HepG2 (cell line): ENCODE data around the gene CCM2. TPM values are rescaled to one million over a fixed set of nuclear protein-coding genes. Genes with fewer than 3 reads are reported as not detected.
A peak's percentile ranks its signal among the peaks of the same experiment; 100 is the strongest.

Source experiments
- CEBPZ ChIP-seq: IDR thresholded peaks from 2 replicates; pipeline ENCODE4 v1.6.1; 2012; ENCODE audit warnings: low read length, improper control_type of control experiment
- ETS1 ChIP-seq: sonication (generic); formaldehyde crosslinking; IDR thresholded peaks from 2 replicates; pipeline ENCODE4 v1.4.0; 2020; ENCODE audit warnings: missing genetic modification reagents
- FOXJ3 ChIP-seq: sonication (generic); formaldehyde crosslinking; IDR thresholded peaks from 2 replicates; pipeline ENCODE4 v1.4.0; 2020; ENCODE audit warnings: missing genetic modification reagents, mild to moderate bottlenecking, borderline replicate concordance
- GRHL1 ChIP-seq: sonication (generic); formaldehyde crosslinking; conservative IDR thresholded peaks from 2 replicates; pipeline ENCODE4 v1.8.0; 2022; ENCODE audit warnings: missing genetic modification reagents
- HCFC1 ChIP-seq: fragments of 150-350 bp; IDR thresholded peaks from 2 replicates; pipeline ENCODE4 v1.6.1; 2014; ENCODE audit warnings: low read depth, low read length
- HNF4A ChIP-seq: sonication (generic); formaldehyde crosslinking; IDR thresholded peaks from 2 replicates; pipeline ENCODE4 v1.4.0; 2020; ENCODE audit warnings: missing genetic modification reagents
- NFE2L2 ChIP-seq: fragments of 150-350 bp; IDR thresholded peaks from 2 replicates; pipeline ENCODE4 v1.6.1; 2014; ENCODE audit warnings: low read length
- NFIB ChIP-seq: sonication (generic); formaldehyde crosslinking; IDR thresholded peaks from 2 replicates; pipeline ENCODE4 v1.9.0; 2021; ENCODE audit warnings: missing genetic modification reagents, mild to moderate bottlenecking, borderline replicate concordance
- NPAS2 ChIP-seq: sonication (generic); formaldehyde crosslinking; IDR thresholded peaks from 2 replicates; pipeline ENCODE4 v1.8.0; 2022; ENCODE audit warnings: mild to moderate bottlenecking, missing genetic modification reagents, borderline replicate concordance
- PATZ1 ChIP-seq: sonication (generic); formaldehyde crosslinking; IDR thresholded peaks from 2 replicates; pipeline ENCODE4 v1.4.0; 2020; ENCODE audit warnings: missing genetic modification reagents
- RARG ChIP-seq: sonication (generic); formaldehyde crosslinking; IDR thresholded peaks from 2 replicates; pipeline ENCODE4 v1.4.0; 2020; ENCODE audit warnings: low read depth, mild to moderate bottlenecking, missing genetic modification reagents
- SP140L ChIP-seq: sonication (generic); formaldehyde crosslinking; IDR thresholded peaks from 2 replicates; pipeline ENCODE4 v1.4.0; 2020; ENCODE audit warnings: missing genetic modification reagents, borderline replicate concordance
- ZBTB42 ChIP-seq: sonication (generic); formaldehyde crosslinking; IDR thresholded peaks from 2 replicates; pipeline ENCODE4 v1.5.0; 2020; ENCODE audit warnings: mild to moderate bottlenecking, missing genetic modification reagents
- ZC3H4 ChIP-seq: sonication (generic); formaldehyde crosslinking; IDR thresholded peaks from 2 replicates; pipeline ENCODE4 v1.4.0; 2020; ENCODE audit warnings: missing genetic modification reagents, borderline replicate concordance
- ZFP36L1 ChIP-seq: sonication (generic); formaldehyde crosslinking; IDR thresholded peaks from 2 replicates; pipeline ENCODE4 v1.8.0; 2022; ENCODE audit warnings: mild to moderate bottlenecking, missing genetic modification reagents, moderate library complexity
- ZNF235 ChIP-seq: sonication (generic); formaldehyde crosslinking; IDR thresholded peaks from 2 replicates; pipeline ENCODE4 v1.8.1; 2023; ENCODE audit warnings: mild to moderate bottlenecking, missing genetic modification reagents, borderline replicate concordance
- ZNF678 ChIP-seq: sonication (generic); formaldehyde crosslinking; IDR thresholded peaks from 2 replicates; pipeline ENCODE4 v1.4.0; 2020; ENCODE audit warnings: mild to moderate bottlenecking, missing genetic modification reagents
- ZNF773 ChIP-seq: sonication (generic); formaldehyde crosslinking; IDR thresholded peaks from 2 replicates; pipeline ENCODE4 v1.4.0; 2020; ENCODE audit warnings: missing genetic modification reagents, borderline replicate concordance
- ZNF780A ChIP-seq: sonication (generic); formaldehyde crosslinking; IDR thresholded peaks from 2 replicates; pipeline ENCODE4 v1.8.0; 2022; ENCODE audit warnings: mild to moderate bottlenecking, missing genetic modification reagents, moderate library complexity
- ZNF883 ChIP-seq: sonication (generic); formaldehyde crosslinking; IDR thresholded peaks from 2 replicates; pipeline ENCODE4 v1.5.1; 2020; ENCODE audit warnings: mild to moderate bottlenecking, missing genetic modification reagents; ENCODE audit errors: not compliant biosample characterization
- polyA plus RNA-seq, 8 experiments: library from polyadenylated mRNA; depleted of rRNA in 3 of 8; stranded (reverse) in 7 of 8; unstranded in 1 of 8; fragments of >200 nt; fragmentation: Illumina TruSeq in 4 of 8; extraction: Trizol in 4 of 8; gene quantifications; 2 replicates each; pipeline versions ENCODE4 v1.2.1 to v1.2.3, GENCODE V29; 2011 to 2016; ENCODE audit warnings: low read depth in 4 of 8, missing spikeins in 1 of 8, mixed read lengths in 1 of 8; ENCODE audit not compliant: insufficient read depth in 1 of 8
- total RNA-seq, 5 experiments: library from RNA; depleted of rRNA; stranded (reverse); fragments of >200 nt; fragmentation: Illumina TruSeq; extraction: Trizol; gene quantifications; 2 replicates each; pipeline ENCODE4 v1.2.3, GENCODE V29; 2016; ENCODE audit warnings: low read depth in 1 of 5

CCM2 gene
- total and polyA plus RNA-seq, 2 of the 13 experiments (the other 11 are each of a cell fraction or from before 2014, with no cell fraction given), result 13.7 to 15.8 TPM

- no peak for TF ChIP-seq CEBPZ
- no peak for TF ChIP-seq NFE2L2
- TF ChIP-seq HCFC1, result peak; percentile 67; the same call in 1 of the 2 replicates
- no peak for TF ChIP-seq NPAS2 (CRISPR knock-in tag)
- TF ChIP-seq ZNF678, result peak; percentile 79; the same call in 1 of the 2 replicates
- TF ChIP-seq ZBTB42 (CRISPR knock-in tag), result peak; percentile 94; the same call in 1 of the 2 replicates
- no peak; the same call in 1 of the 2 replicates for TF ChIP-seq SP140L (CRISPR knock-in tag)
- TF ChIP-seq HNF4A, result peak; percentile 28; the same call in 1 of the 2 replicates
- TF ChIP-seq ZNF780A (CRISPR knock-in tag), result peak; percentile 77; the same call in 1 of the 2 replicates
- no peak for TF ChIP-seq GRHL1 (CRISPR knock-in tag)
- no peak; the same call in 1 of the 2 replicates for TF ChIP-seq ZNF773
- TF ChIP-seq PATZ1 (CRISPR knock-in tag), result peak; percentile 38
- TF ChIP-seq ZFP36L1, result no peak
- peak; percentile 85 for TF ChIP-seq ZNF883 (CRISPR knock-in tag)
- peak; percentile 51; the same call in 1 of the 2 replicates for TF ChIP-seq ETS1 (CRISPR knock-in tag)
- TF ChIP-seq NFIB (CRISPR knock-in tag), result no peak
- 0 out of 2 replicates have a peak, but pooled peaks have one; percentile 44 for TF ChIP-seq ZC3H4 (CRISPR knock-in tag)
- 0 out of 2 replicates have a peak, but pooled peaks have one; percentile 56 for TF ChIP-seq RARG
- peak; percentile 93; the same call in 1 of the 2 replicates for TF ChIP-seq ZNF235 (CRISPR knock-in tag)
- TF ChIP-seq FOXJ3 (CRISPR knock-in tag), result peak; percentile 73; the same call in 1 of the 2 replicates
Measured at GRCh38 chr7:45111298-45112223, 111.6 kb downstream of the CCM2 start, which contains the start of gene TBRG4 (continued).
